Measurements from ENCODE around the gene CACNA2D2. TPM values are rescaled to one million over a fixed set of nuclear protein-coding genes. Genes with fewer than 3 reads are reported as not detected.

CACNA2D2 gene
- total and polyA plus RNA-seq, 4 donors: 0.10 to 0.19 (median 0.15) TPM

DNA sequence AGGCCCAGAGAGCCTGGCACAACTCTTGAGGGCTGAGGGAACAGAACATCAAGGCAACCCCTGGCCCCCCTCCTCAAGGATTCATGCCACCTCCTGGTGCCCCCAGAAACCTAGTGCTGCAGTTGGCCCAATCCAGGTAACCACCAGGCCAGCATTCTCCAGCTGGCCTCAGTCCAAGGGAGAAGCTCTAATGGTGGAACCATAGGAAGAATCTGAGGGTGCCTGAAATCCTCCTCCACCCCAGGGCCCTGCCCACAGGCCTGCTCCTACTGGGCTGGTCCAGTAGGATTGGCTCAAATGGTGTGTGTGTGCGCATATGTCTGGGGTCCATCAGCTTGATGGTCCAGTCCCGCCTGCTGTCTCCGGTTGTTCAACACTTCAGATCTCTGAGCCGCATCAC is 188.6 kb downstream of the CACNA2D2 start:
- WGBS: 98% methylated on average over 4 of the region's 4 CpGs
- TF ChIP-seq FOXA2 (IDR thresholded peaks at IDR 0.05): no peak
- TF ChIP-seq RAD21 (IDR thresholded peaks at IDR 0.05): no peak
- TF ChIP-seq, protein P1, sequence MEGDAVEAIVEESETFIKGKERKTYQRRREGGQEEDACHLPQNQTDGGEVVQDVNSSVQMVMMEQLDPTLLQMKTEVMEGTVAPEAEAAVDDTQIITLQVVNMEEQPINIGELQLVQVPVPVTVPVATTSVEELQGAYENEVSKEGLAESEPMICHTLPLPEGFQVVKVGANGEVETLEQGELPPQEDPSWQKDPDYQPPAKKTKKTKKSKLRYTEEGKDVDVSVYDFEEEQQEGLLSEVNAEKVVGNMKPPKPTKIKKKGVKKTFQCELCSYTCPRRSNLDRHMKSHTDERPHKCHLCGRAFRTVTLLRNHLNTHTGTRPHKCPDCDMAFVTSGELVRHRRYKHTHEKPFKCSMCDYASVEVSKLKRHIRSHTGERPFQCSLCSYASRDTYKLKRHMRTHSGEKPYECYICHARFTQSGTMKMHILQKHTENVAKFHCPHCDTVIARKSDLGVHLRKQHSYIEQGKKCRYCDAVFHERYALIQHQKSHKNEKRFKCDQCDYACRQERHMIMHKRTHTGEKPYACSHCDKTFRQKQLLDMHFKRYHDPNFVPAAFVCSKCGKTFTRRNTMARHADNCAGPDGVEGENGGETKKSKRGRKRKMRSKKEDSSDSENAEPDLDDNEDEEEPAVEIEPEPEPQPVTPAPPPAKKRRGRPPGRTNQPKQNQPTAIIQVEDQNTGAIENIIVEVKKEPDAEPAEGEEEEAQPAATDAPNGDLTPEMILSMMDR (IDR thresholded peaks at IDR 0.05; ENCODE audit: low read depth, low read length, missing input control): no peak
- TF ChIP-seq YY1 (IDR thresholded peaks at IDR 0.05): no peak
- TF ChIP-seq, protein P2, sequence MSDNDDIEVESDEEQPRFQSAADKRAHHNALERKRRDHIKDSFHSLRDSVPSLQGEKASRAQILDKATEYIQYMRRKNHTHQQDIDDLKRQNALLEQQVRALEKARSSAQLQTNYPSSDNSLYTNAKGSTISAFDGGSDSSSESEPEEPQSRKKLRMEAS (IDR thresholded peaks at IDR 0.05): no peak
- TF ChIP-seq NR2F2 (IDR thresholded peaks at IDR 0.05): no peak
- no peak for TF ChIP-seq HNF4A (conservative IDR thresholded peaks at IDR 0.05)
- TF ChIP-seq HNF4G (IDR thresholded peaks at IDR 0.05): no peak
- TF ChIP-seq, protein P3, sequence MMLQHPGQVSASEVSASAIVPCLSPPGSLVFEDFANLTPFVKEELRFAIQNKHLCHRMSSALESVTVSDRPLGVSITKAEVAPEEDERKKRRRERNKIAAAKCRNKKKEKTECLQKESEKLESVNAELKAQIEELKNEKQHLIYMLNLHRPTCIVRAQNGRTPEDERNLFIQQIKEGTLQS (IDR thresholded peaks at IDR 0.05): no peak
- no peak for TF ChIP-seq TAF1 (conservative IDR thresholded peaks at IDR 0.05)
- TF ChIP-seq, protein P4, sequence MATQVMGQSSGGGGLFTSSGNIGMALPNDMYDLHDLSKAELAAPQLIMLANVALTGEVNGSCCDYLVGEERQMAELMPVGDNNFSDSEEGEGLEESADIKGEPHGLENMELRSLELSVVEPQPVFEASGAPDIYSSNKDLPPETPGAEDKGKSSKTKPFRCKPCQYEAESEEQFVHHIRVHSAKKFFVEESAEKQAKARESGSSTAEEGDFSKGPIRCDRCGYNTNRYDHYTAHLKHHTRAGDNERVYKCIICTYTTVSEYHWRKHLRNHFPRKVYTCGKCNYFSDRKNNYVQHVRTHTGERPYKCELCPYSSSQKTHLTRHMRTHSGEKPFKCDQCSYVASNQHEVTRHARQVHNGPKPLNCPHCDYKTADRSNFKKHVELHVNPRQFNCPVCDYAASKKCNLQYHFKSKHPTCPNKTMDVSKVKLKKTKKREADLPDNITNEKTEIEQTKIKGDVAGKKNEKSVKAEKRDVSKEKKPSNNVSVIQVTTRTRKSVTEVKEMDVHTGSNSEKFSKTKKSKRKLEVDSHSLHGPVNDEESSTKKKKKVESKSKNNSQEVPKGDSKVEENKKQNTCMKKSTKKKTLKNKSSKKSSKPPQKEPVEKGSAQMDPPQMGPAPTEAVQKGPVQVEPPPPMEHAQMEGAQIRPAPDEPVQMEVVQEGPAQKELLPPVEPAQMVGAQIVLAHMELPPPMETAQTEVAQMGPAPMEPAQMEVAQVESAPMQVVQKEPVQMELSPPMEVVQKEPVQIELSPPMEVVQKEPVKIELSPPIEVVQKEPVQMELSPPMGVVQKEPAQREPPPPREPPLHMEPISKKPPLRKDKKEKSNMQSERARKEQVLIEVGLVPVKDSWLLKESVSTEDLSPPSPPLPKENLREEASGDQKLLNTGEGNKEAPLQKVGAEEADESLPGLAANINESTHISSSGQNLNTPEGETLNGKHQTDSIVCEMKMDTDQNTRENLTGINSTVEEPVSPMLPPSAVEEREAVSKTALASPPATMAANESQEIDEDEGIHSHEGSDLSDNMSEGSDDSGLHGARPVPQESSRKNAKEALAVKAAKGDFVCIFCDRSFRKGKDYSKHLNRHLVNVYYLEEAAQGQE (IDR thresholded peaks at IDR 0.05): no peak
- no peak for TF ChIP-seq RXRA (IDR thresholded peaks at IDR 0.05)
- TF ChIP-seq GABPA (IDR thresholded peaks at IDR 0.05 in 1 of 2, conservative IDR thresholded peaks at IDR 0.05 in 1 of 2): no peak
- TF ChIP-seq EGR1 (IDR thresholded peaks at IDR 0.05; ENCODE audit: low read depth in 2 of 2): no peak
- Histone ChIP-seq H3K9me3 (ENCODE audit: control insufficient read depth in 4 of 4, low read length in 3 of 4) (no peaks in the 10 kb centered on the region), H3K9ac (ENCODE audit: low read depth in 1 of 2, low read length in 2 of 2) (no peak overlapping the region), H3K4me3 (ENCODE audit: low read depth in 1 of 3, low read length in 3 of 3) (no peak overlapping the region), H3K4me1 (ENCODE audit: control insufficient read depth in 4 of 4, insufficient read depth in 4 of 4, low read length in 3 of 4) (peaks cover 9 to 24% (median 20%) of the 10 kb centered on the region in 4 donors), H3K27ac (ENCODE audit: low read depth in 1 of 2, low read length in 2 of 2) (no peak overlapping the region), H3K27me3 (ENCODE audit: control insufficient read depth in 4 of 4, insufficient read depth in 4 of 4, low read length in 3 of 4) (no peaks in the 10 kb centered on the region), H3K36me3 (ENCODE audit: control insufficient read depth in 4 of 4, insufficient read depth in 3 of 4, low read depth in 1 of 4, low read length in 3 of 4) (peaks cover 0 to 10% (median 2%) of the 10 kb centered on the region in 4 donors)
- DNase-seq (ENCODE audit: low spot score): no peak

- H3K27ac ChIP-seq (ENCODE audit: low read depth in 1 of 2, low read length in 2 of 2): no peak overlapping the region
- 82% methylated on average over 3 of the region's 3 CpGs for WGBS
- no peaks in the 10 kb centered on the region for H3K27me3 ChIP-seq (ENCODE audit: control insufficient read depth in 4 of 4, insufficient read depth in 4 of 4, low read length in 3 of 4)
- H3K4me3 ChIP-seq (ENCODE audit: low read depth in 1 of 3, low read length in 3 of 3): no peak overlapping the region
- no peaks in the 10 kb centered on the region for H3K9me3 ChIP-seq (ENCODE audit: control insufficient read depth in 4 of 4, low read length in 3 of 4)
- H3K4me1 ChIP-seq (ENCODE audit: control insufficient read depth in 4 of 4, insufficient read depth in 4 of 4, low read length in 3 of 4): peaks cover 8 to 24% (median 20%) of the 10 kb centered on the region in 4 donors
- H3K9ac ChIP-seq (ENCODE audit: low read depth in 1 of 2, low read length in 2 of 2): no peak overlapping the region
- TF ChIP-seq SP1 (IDR thresholded peaks at IDR 0.05): no peak
- TF ChIP-seq NR2F2 (IDR thresholded peaks at IDR 0.05): no peak
- no peak for TF ChIP-seq GABPA (IDR thresholded peaks at IDR 0.05 in 1 of 2, conservative IDR thresholded peaks at IDR 0.05 in 1 of 2)
- TF ChIP-seq JUND (IDR thresholded peaks at IDR 0.05): no peak
- TF ChIP-seq, protein P1 (IDR thresholded peaks at IDR 0.05; ENCODE audit: low read depth, low read length, missing input control): no peak
- no peak for TF ChIP-seq FOXA1 (IDR thresholded peaks at IDR 0.05)
- TF ChIP-seq HNF4G (IDR thresholded peaks at IDR 0.05): no peak
- TF ChIP-seq, protein P2 (IDR thresholded peaks at IDR 0.05): no peak
- TF ChIP-seq YY1 (IDR thresholded peaks at IDR 0.05): no peak
- TF ChIP-seq, protein P5, sequence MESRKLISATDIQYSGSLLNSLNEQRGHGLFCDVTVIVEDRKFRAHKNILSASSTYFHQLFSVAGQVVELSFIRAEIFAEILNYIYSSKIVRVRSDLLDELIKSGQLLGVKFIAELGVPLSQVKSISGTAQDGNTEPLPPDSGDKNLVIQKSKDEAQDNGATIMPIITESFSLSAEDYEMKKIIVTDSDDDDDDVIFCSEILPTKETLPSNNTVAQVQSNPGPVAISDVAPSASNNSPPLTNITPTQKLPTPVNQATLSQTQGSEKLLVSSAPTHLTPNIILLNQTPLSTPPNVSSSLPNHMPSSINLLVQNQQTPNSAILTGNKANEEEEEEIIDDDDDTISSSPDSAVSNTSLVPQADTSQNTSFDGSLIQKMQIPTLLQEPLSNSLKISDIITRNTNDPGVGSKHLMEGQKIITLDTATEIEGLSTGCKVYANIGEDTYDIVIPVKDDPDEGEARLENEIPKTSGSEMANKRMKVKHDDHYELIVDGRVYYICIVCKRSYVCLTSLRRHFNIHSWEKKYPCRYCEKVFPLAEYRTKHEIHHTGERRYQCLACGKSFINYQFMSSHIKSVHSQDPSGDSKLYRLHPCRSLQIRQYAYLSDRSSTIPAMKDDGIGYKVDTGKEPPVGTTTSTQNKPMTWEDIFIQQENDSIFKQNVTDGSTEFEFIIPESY (IDR thresholded peaks at IDR 0.05): no peak
- no peak for TF ChIP-seq EGR1 (IDR thresholded peaks at IDR 0.05; ENCODE audit: low read depth in 2 of 2)
- TF ChIP-seq RAD21 (IDR thresholded peaks at IDR 0.05): no peak
- H3K36me3 ChIP-seq (ENCODE audit: control insufficient read depth in 4 of 4, insufficient read depth in 3 of 4, low read depth in 1 of 4, low read length in 3 of 4): peaks cover 0 to 10% (median 2%) of the 10 kb centered on the region in 4 donors
- DNase-seq (ENCODE audit: low spot score): no peak
Measured at GRCh38 chr3:50314342-50314741, 189.1 kb downstream of the CACNA2D2 start.

Data from liver (tissue), 9 donors.